ENCODE results near the gene RBBP8NL. TPM values are rescaled to one million over a fixed set of nuclear protein-coding genes. Genes with fewer than 3 reads are reported as not detected.

The RBBP8NL gene
- total RNA-seq, 1 donor from 2014 or later, result 0.10 TPM

DNA sequence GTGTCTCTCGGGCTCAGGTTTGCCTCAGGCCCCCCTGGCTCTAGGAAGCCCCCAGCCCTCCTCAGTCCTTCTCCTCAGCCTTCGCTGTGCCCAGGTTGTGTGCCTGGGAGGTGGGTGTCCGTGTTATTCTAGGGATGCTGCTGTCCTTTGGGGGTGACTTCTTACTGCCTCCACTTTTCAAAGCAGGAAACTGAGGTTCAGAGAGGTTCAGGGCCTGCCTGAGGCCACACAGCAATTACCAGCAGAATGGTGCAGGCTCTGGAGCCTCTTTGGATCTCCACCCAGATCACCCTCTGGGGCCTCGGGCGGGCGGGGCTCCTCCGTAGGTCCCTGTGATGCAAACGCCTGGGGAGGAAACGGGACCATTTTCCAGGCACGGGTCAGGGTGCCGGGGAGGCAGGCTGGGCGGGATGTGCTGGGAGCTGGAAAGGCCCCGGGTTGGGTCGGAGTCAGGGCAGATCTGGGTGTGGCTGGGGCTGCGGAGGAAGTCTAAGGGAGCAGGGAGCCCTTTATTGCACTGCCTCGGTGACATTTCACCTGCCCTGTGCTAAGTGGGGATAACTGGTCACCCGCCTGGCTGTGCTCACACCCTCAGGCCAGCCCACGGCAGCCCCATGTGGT, 25.2 kb upstream of the RBBP8NL start:
- no peak overlapping the region for H3K4me3 Mint-ChIP-seq (ENCODE audit: unreplicated experiment)
- no peak overlapping the region for H3K27ac Mint-ChIP-seq (ENCODE audit: unreplicated experiment)
- H3K36me3 Mint-ChIP-seq (ENCODE audit: low read depth, unreplicated experiment), result no peaks in the 10 kb centered on the region
- no peaks in the 10 kb centered on the region for H3K9me3 Mint-ChIP-seq (ENCODE audit: unreplicated experiment)
- TF ChIP-seq, protein P1, sequence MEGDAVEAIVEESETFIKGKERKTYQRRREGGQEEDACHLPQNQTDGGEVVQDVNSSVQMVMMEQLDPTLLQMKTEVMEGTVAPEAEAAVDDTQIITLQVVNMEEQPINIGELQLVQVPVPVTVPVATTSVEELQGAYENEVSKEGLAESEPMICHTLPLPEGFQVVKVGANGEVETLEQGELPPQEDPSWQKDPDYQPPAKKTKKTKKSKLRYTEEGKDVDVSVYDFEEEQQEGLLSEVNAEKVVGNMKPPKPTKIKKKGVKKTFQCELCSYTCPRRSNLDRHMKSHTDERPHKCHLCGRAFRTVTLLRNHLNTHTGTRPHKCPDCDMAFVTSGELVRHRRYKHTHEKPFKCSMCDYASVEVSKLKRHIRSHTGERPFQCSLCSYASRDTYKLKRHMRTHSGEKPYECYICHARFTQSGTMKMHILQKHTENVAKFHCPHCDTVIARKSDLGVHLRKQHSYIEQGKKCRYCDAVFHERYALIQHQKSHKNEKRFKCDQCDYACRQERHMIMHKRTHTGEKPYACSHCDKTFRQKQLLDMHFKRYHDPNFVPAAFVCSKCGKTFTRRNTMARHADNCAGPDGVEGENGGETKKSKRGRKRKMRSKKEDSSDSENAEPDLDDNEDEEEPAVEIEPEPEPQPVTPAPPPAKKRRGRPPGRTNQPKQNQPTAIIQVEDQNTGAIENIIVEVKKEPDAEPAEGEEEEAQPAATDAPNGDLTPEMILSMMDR (IDR thresholded peaks at IDR 0.05; ENCODE audit: unreplicated experiment), result no peak
- DNase-seq (ENCODE audit: low spot score), result no peak
- H3K27me3 Mint-ChIP-seq (ENCODE audit: unreplicated experiment), result peaks cover 12% of the 10 kb centered on the region
- no peaks in the 10 kb centered on the region for H3K4me1 Mint-ChIP-seq (ENCODE audit: unreplicated experiment)

DNA sequence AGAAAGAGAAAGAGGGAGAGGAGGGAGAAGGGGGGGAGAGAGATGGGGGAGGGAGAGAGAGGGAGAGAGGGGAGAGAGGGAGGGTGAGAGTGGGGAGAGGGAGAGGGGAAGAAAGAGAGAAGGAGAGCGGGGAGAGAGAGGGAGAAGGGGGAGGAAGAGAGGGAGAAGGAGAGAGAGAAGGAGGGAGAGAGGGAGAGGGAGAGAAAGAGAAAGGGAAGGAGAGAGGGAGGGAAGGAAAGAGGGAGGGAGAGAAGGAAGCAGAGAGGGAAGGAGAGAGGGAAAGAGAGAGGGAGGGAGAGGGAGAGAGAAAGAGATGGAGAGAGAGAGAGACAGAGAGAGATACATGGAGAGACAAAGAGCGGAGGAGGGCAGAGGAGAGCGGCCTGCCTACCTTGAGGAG, 24.6 kb upstream of the RBBP8NL start:
- no peaks in the 10 kb centered on the region for H3K9me3 Mint-ChIP-seq (ENCODE audit: unreplicated experiment)
- H3K27me3 Mint-ChIP-seq (ENCODE audit: unreplicated experiment), result peaks cover 9% of the 10 kb centered on the region
- H3K27ac Mint-ChIP-seq (ENCODE audit: unreplicated experiment), result no peak overlapping the region
- H3K4me3 Mint-ChIP-seq (ENCODE audit: unreplicated experiment), result no peak overlapping the region
- TF ChIP-seq, protein P1 (IDR thresholded peaks at IDR 0.05; ENCODE audit: unreplicated experiment), result no peak
- H3K4me1 Mint-ChIP-seq (ENCODE audit: unreplicated experiment), result no peaks in the 10 kb centered on the region
- DNase-seq (ENCODE audit: low spot score), result no peak
- H3K36me3 Mint-ChIP-seq (ENCODE audit: low read depth, unreplicated experiment), result no peaks in the 10 kb centered on the region

DNA sequence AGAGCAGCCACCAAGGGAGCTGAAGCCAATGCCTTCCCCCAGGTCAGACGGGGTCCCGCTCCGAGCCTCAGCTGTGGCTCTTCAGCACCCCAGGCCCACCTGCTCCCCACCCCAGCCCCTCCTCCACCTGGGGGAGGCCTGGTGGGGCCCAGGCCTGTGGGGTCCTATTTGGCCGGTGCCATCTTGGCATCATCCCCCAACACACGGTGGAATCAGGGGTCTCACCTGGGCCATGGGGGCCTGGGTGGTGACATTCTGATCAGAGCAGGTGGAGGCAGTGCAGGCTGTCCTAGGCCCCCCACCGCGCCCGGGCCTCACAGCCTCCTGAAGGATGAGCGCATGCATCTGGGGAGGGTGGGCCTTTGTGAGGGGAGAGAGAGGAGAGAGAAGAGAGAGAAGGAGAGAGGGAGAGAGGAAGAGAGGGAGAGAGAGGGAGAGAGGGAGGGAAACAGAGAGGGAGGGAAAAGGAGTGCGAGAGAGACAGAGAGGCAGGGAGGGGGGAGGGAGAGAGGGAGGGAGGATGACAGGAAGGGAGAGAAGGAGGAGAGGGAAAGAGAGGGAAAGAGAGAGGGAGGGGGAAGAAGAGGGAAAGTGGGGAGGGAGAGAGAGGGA, 23.9 kb upstream of the RBBP8NL start:
- Mint-ChIP-seq H3K9me3 (ENCODE audit: unreplicated experiment) (no peaks in the 10 kb centered on the region), H3K27me3 (ENCODE audit: unreplicated experiment) (peaks cover 7% of the 10 kb centered on the region), H3K36me3 (ENCODE audit: low read depth, unreplicated experiment) (no peaks in the 10 kb centered on the region), H3K4me3 (ENCODE audit: unreplicated experiment) (no peak overlapping the region), H3K4me1 (ENCODE audit: unreplicated experiment) (no peaks in the 10 kb centered on the region), H3K27ac (ENCODE audit: unreplicated experiment) (no peak overlapping the region)
- DNase-seq (ENCODE audit: low spot score), result no peak
- TF ChIP-seq, protein P1 (IDR thresholded peaks at IDR 0.05; ENCODE audit: unreplicated experiment), result no peak

DNA sequence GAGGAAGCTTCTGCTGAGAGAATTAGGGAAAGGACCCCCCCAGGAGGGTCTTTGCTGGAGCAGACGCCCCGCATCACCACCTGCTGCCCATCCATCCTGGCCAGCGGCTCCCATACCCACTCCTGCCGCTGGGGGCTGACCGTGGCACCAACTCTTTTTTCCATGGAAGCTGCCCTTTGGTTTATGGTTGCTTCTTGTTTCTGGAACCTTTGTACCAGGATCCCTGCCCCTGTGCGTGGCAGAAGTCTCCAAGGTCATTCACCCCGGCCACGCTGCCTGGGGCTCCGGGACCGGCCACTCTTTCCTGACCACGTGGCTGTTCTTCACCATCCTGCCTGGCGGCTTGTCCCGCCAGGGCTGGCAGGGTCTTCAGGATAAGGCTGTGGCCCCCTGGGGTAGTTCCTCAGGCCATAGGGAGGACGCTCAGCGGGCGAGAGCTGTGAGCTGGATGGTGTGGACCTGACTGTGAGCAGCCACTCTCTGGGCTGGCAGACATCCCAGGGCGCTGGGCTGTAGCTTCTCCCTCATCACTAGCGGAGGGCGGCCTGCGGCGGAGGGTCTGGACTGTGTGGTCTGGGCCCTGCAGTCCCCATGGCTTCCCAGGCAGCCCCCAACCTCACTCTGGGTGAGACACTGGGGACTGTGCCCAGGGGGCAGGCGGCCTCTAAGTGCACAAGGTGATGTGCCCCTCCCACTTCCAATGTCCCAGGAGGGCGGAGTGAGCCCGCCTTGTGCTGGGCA, 22.8 kb upstream of the RBBP8NL start:
- Mint-ChIP-seq H3K27ac (ENCODE audit: unreplicated experiment) (no peak overlapping the region), H3K9me3 (ENCODE audit: unreplicated experiment) (no peaks in the 10 kb centered on the region), H3K36me3 (ENCODE audit: low read depth, unreplicated experiment) (no peaks in the 10 kb centered on the region), H3K27me3 (ENCODE audit: unreplicated experiment) (peaks cover 6% of the 10 kb centered on the region), H3K4me1 (ENCODE audit: unreplicated experiment) (no peaks in the 10 kb centered on the region), H3K4me3 (ENCODE audit: unreplicated experiment) (no peak overlapping the region)
- no peak for DNase-seq (ENCODE audit: low spot score)
- TF ChIP-seq, protein P1 (IDR thresholded peaks at IDR 0.05; ENCODE audit: unreplicated experiment), result no peak

DNA sequence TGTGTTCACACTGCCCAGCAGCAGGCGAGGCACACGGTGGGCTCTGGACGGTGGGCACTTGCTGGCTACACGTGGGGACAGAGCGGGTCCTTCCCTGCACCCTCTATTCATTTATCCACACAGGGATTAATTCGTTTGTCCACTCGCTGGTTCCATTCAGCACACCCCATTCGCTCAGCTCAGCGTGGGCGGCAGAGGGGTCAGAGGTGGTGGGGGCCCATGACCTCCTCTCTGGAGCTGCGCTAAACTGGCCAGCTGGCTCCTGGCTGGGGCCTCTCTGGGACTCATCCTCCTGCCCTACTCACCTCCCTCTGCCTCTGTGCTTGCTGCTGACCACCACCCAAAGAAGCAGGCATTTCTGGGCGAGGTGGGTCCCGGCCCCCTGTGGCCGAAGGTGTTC, 21.4 kb upstream of the RBBP8NL start:
- Mint-ChIP-seq H3K4me3 (ENCODE audit: unreplicated experiment) (no peak overlapping the region), H3K4me1 (ENCODE audit: unreplicated experiment) (no peaks in the 10 kb centered on the region), H3K36me3 (ENCODE audit: low read depth, unreplicated experiment) (no peaks in the 10 kb centered on the region), H3K27ac (ENCODE audit: unreplicated experiment) (no peak overlapping the region), H3K9me3 (ENCODE audit: unreplicated experiment) (no peaks in the 10 kb centered on the region), H3K27me3 (ENCODE audit: unreplicated experiment) (peaks cover 6% of the 10 kb centered on the region)
- TF ChIP-seq, protein P1 (IDR thresholded peaks at IDR 0.05; ENCODE audit: unreplicated experiment), result no peak
- no peak for DNase-seq (ENCODE audit: low spot score)

All from endothelial cell (in vitro differentiated cells).